Tibial nerve (tissue), 4 donors: ENCODE data around the gene HSDL2. TPM values are rescaled to one million over a fixed set of nuclear protein-coding genes. Genes with fewer than 3 reads are reported as not detected.

Experiments
- DNase-seq, 2 donors: peaks; one replicate each; pipeline ENCODE4 v3.0.0-alpha.2; 2019; ENCODE audit warnings: low spot score in 2 of 2
- H3K27ac ChIP-seq, 4 donors: fragments of 200-600 bp; sonication (generic) in 3 of 4; one replicate each; pipeline ENCODE4 v1.5.1; 2017 to 2019; ENCODE audit warnings: mild to moderate bottlenecking in 1 of 4
- H3K27me3 ChIP-seq, 2 donors: fragments of 200-600 bp; sonication (generic) in 1 of 2; one replicate each; pipeline versions ENCODE4 v1.5.1 to v1.6.0; 2017 to 2019
- H3K36me3 ChIP-seq, 3 donors: fragments of 200-600 bp; sonication (generic); one replicate each; pipeline ENCODE4 v1.5.1; 2018 to 2019
- H3K4me1 ChIP-seq, 4 donors: fragments of 200-600 bp; sonication (generic) in 3 of 4; one replicate each; pipeline ENCODE4 v1.5.1; 2017 to 2019
- H3K4me3 ChIP-seq, 4 donors: fragments of 200-600 bp; sonication (generic) in 3 of 4; one replicate each; pipeline ENCODE4 v1.5.1; 2017 to 2019; ENCODE audit warnings: mild to moderate bottlenecking in 1 of 4, moderate library complexity in 1 of 4
- H3K9me3 ChIP-seq, 4 donors: fragments of 200-600 bp; sonication (generic) in 3 of 4; one replicate each; pipeline ENCODE4 v1.5.1; 2017 to 2019
- EP300 ChIP-seq, 2 donors: sonication (generic); formaldehyde crosslinking; IDR thresholded peaks; one replicate each; pipeline ENCODE4 v1.6.1; 2017; ENCODE audit warnings: antibody characterized with exemption in 2 of 2, mild to moderate bottlenecking in 1 of 2
- POLR2A ChIP-seq, 2 donors: fragments of 450-650 bp; IDR thresholded peaks; one replicate each; pipeline ENCODE4 v1.6.1; 2017; ENCODE audit warnings: antibody characterized with exemption in 2 of 2, mild to moderate bottlenecking in 2 of 2, moderate library complexity in 2 of 2
- WGBS, 2 donors: methylation state at CpG; one replicate each; pipeline ENCODE4 v1.1.5; 2018; 5-methylcytosine and 5-hydroxymethylcytosine counted together
- total RNA-seq, 4 donors: library from RNA; depleted of rRNA; stranded (reverse); fragments of >200 nt; gene quantifications; one replicate each; pipeline ENCODE4 v1.1.0, GENCODE V29; 2016
- TF ChIP-seq, protein P1 (sequence below), 5 experiments: fragments of 200-600 bp in 3 of 5; fragments of 450-650 bp in 2 of 5; sonication (generic) in 3 of 5; IDR thresholded peaks; one replicate each; pipeline ENCODE4 v1.5.1; 2016 to 2019; ENCODE audit warnings: antibody characterized with exemption in 5 of 5, mild to moderate bottlenecking in 3 of 5, moderate library complexity in 2 of 5

Gene HSDL2
- total RNA-seq, 4 donors from 2014 or later, result 34.1 to 48.9 (median 37.7) TPM

GRCh38 chr9:112422417-112423148, 42.7 kb downstream of the HSDL2 start:
- Histone ChIP-seq H3K36me3 (peaks cover 0 to 53% (median 0%) of the 10 kb centered on the region in 3 donors), H3K4me3 (no peak overlapping the region), H3K27ac (no peak overlapping the region), H3K27me3 (no peaks in the 10 kb centered on the region), H3K4me1 (no peaks in the 10 kb centered on the region), H3K9me3 (no peaks in the 10 kb centered on the region)
- no peak for DNase-seq
- TF ChIP-seq EP300 (IDR thresholded peaks at IDR 0.05) (no peak), POLR2A (IDR thresholded peaks at IDR 0.05) (no peak)
- TF ChIP-seq, protein P1, sequence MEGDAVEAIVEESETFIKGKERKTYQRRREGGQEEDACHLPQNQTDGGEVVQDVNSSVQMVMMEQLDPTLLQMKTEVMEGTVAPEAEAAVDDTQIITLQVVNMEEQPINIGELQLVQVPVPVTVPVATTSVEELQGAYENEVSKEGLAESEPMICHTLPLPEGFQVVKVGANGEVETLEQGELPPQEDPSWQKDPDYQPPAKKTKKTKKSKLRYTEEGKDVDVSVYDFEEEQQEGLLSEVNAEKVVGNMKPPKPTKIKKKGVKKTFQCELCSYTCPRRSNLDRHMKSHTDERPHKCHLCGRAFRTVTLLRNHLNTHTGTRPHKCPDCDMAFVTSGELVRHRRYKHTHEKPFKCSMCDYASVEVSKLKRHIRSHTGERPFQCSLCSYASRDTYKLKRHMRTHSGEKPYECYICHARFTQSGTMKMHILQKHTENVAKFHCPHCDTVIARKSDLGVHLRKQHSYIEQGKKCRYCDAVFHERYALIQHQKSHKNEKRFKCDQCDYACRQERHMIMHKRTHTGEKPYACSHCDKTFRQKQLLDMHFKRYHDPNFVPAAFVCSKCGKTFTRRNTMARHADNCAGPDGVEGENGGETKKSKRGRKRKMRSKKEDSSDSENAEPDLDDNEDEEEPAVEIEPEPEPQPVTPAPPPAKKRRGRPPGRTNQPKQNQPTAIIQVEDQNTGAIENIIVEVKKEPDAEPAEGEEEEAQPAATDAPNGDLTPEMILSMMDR (IDR thresholded peaks at IDR 0.05), result no peak
- WGBS, 2 donors, result 66 to 74% methylated on average over 3 of the region's 3 CpGs

GRCh38 chr9:112430006-112430522, 50.2 kb downstream of the HSDL2 start:
- Histone ChIP-seq H3K9me3 (no peaks in the 10 kb centered on the region), H3K27me3 (no peaks in the 10 kb centered on the region), H3K4me3 (no peak overlapping the region), H3K4me1 (no peaks in the 10 kb centered on the region), H3K36me3 (peaks cover 0 to 36% (median 0%) of the 10 kb centered on the region in 3 donors), H3K27ac (no peak overlapping the region)
- DNase-seq, result no peak
- 93% methylated on average over 6 of the region's 6 CpGs for WGBS, 2 donors
- TF ChIP-seq EP300 (IDR thresholded peaks at IDR 0.05), result no peak

GRCh38 chr9:112433499-112434392, 53.8 kb downstream of the HSDL2 start:
- Histone ChIP-seq H3K36me3 (peaks cover 0 to 35% (median 0%) of the 10 kb centered on the region in 3 donors), H3K27me3 (no peaks in the 10 kb centered on the region)
- 72 to 83% methylated on average over 5 of the region's 5 CpGs for whole genome bisulfite sequencing, 2 donors

DNA sequence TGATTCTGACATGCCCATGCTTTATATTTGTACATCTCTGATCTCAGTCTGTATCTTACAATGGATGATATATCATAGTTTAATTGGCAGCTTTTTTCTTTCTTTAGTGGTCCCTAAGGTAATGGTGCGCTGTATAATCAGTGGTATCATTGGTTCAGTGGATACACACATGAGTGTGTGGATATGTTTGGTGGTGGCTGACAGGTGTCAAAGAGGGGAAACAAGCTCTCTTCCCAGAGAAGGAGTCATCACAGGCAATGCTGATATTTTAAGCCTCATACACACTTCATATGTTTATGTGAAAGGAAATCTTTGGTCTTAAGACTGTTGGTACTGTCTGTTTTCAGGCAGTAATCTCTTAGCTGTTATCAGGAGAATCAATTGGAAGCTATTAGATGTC, 54.6 kb downstream of the HSDL2 start:
- Histone ChIP-seq H3K27ac (no peak overlapping the region), H3K4me3 (no peak overlapping the region), H3K4me1 (no peaks in the 10 kb centered on the region), H3K9me3 (no peaks in the 10 kb centered on the region), H3K27me3 (no peaks in the 10 kb centered on the region), H3K36me3 (peaks cover 0 to 27% (median 0%) of the 10 kb centered on the region in 3 donors)
- DNase-seq, result no peak
- TF ChIP-seq, protein P1 (IDR thresholded peaks at IDR 0.05), result no peak
- TF ChIP-seq POLR2A (IDR thresholded peaks at IDR 0.05), result no peak
- TF ChIP-seq EP300 (IDR thresholded peaks at IDR 0.05), result no peak
- WGBS, 2 donors, result 95 to 98% methylated on average over 1 of the region's 1 CpG

More at GRCh38 chr9:112433499-112434392, 53.8 kb downstream of the HSDL2 start:
- H3K9me3 ChIP-seq, result no peaks in the 10 kb centered on the region
- DNase-seq, result no peak
- no peak overlapping the region for H3K27ac ChIP-seq
- H3K4me1 ChIP-seq, result no peaks in the 10 kb centered on the region
- TF ChIP-seq POLR2A (IDR thresholded peaks at IDR 0.05) (no peak), EP300 (IDR thresholded peaks at IDR 0.05) (no peak)
- TF ChIP-seq, protein P1 (IDR thresholded peaks at IDR 0.05), result no peak
- H3K4me3 ChIP-seq, result no peak overlapping the region

DNA sequence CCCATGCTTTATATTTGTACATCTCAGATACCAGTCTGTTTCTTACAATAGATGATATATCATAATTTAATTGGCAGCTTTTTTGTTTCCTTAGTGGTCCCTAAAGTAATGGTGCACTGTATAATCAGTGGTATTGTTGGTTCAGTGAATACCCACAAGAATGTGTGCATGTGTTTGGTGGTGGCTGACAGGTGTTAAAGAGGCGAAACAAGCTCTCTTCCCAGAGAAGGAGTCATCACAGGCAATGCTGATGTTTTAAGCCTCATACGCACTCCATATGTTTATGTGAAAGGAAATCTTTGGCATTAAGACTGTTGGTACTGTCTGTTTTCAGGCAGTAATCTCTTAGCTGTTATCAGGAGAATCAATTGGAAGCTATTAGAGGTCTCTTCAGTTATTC, 57.5 kb downstream of the HSDL2 start:
- WGBS, 2 donors, result 98 to 100% methylated on average over 2 of the region's 2 CpGs
- Histone ChIP-seq H3K36me3 (peaks cover 0 to 26% (median 0%) of the 10 kb centered on the region in 3 donors), H3K9me3 (no peaks in the 10 kb centered on the region), H3K4me1 (no peaks in the 10 kb centered on the region), H3K27ac (no peak overlapping the region), H3K27me3 (no peaks in the 10 kb centered on the region), H3K4me3 (no peak overlapping the region)
- TF ChIP-seq POLR2A (IDR thresholded peaks at IDR 0.05) (no peak), EP300 (IDR thresholded peaks at IDR 0.05) (no peak)
- TF ChIP-seq, protein P1 (IDR thresholded peaks at IDR 0.05), result no peak
- DNase-seq, result no peak
